Peyer's patch (tissue), 4 donors: ENCODE measurements around the gene KIRREL1.

ENCODE experiments used
- POLR2A ChIP-seq, 2 donors: fragments of 450-650 bp; IDR thresholded peaks; one replicate each; pipeline ENCODE4 v1.5.1; 2017; ENCODE audit warnings: antibody characterized with exemption in 2 of 2, mild to moderate bottlenecking in 2 of 2, moderate library complexity in 2 of 2
- TF ChIP-seq, protein P1 (sequence below), 6 experiments: fragments of 450-650 bp in 4 of 6; fragments of 200-600 bp in 2 of 6; sonication (generic) in 1 of 6; IDR thresholded peaks; one replicate each; pipeline ENCODE4 v1.5.1; 2017 to 2019; ENCODE audit warnings: antibody characterized with exemption in 6 of 6, mild to moderate bottlenecking in 3 of 6, moderate library complexity in 1 of 6

DNA sequence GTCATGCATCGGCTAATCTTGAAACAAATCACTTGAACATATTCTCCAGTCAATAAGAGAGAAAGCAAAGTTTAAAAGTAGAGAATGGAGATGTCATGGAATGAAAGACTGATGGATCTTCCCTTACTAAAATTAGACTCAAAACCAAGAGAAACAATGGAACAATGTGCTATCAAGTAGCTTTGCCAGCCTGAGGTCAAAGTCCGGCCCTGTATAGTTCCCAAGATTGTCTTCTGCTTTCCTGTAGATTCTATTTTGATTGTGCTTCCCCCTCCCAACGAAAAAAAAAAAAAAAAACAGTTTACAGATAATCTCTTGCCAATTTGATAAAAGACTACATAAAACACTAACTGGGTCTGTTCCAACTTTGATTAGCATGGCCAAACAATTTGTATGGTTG is 40.8 kb upstream of the KIRREL1 start:
- TF ChIP-seq POLR2A (IDR thresholded peaks at IDR 0.05), result no peak
- TF ChIP-seq, protein P1, sequence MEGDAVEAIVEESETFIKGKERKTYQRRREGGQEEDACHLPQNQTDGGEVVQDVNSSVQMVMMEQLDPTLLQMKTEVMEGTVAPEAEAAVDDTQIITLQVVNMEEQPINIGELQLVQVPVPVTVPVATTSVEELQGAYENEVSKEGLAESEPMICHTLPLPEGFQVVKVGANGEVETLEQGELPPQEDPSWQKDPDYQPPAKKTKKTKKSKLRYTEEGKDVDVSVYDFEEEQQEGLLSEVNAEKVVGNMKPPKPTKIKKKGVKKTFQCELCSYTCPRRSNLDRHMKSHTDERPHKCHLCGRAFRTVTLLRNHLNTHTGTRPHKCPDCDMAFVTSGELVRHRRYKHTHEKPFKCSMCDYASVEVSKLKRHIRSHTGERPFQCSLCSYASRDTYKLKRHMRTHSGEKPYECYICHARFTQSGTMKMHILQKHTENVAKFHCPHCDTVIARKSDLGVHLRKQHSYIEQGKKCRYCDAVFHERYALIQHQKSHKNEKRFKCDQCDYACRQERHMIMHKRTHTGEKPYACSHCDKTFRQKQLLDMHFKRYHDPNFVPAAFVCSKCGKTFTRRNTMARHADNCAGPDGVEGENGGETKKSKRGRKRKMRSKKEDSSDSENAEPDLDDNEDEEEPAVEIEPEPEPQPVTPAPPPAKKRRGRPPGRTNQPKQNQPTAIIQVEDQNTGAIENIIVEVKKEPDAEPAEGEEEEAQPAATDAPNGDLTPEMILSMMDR (IDR thresholded peaks at IDR 0.05), result no peak
